NCI-H2196 (cell line): ENCODE results near the gene PAQR9.

Experiments used
- DNase-seq: peaks from one replicate; lab custom pipeline; 2025; ENCODE audit not compliant: unreplicated experiment; lab: John Stamatoyannopoulos, UW

PAQR9 gene

GRCh38 chr3:142982038-142982773, 18.7 kb upstream of the PAQR9 start:
- no peak for DNase-seq

GRCh38 chr3:142981108-142981507, 17.6 kb upstream of the PAQR9 start:
- DNase-seq: no peak

- no peak for DNase-seq
Observed at GRCh38 chr3:142977399-142977728, 13.9 kb upstream of the PAQR9 start.

GRCh38 chr3:142976621-142977398, 13.3 kb upstream of the PAQR9 start:
- peak; percentile 90 for DNase-seq

GRCh38 chr3:142975316-142975995, 12.0 kb upstream of the PAQR9 start:
- DNase-seq: no peak

- DNase-seq: no peak
Observed at GRCh38 chr3:142973217-142974009, 9.9 kb upstream of the PAQR9 start.

- DNase-seq: no peak
Observed at GRCh38 chr3:142972092-142972753, 8.7 kb upstream of the PAQR9 start.

GRCh38 chr3:142971431-142971830, 8.0 kb upstream of the PAQR9 start:
- no peak for DNase-seq

- DNase-seq: no peak
Observed at GRCh38 chr3:142968319-142969025, 5.0 kb upstream of the PAQR9 start.

GRCh38 chr3:142966808-142967207, 3.3 kb upstream of the PAQR9 start:
- DNase-seq: no peak

GRCh38 chr3:142965581-142965980, 2.1 kb upstream of the PAQR9 start:
- no peak for DNase-seq

GRCh38 chr3:142963234-142963515, 299 bp downstream of the PAQR9 start:
- DNase-seq: no peak

- DNase-seq: no peak
Observed at GRCh38 chr3:142962520-142963233, 797 bp downstream of the PAQR9 start.

- DNase-seq: no peak
Observed at GRCh38 chr3:142962175-142962519, 1.3 kb downstream of the PAQR9 start.

GRCh38 chr3:142961539-142961938, 1.9 kb downstream of the PAQR9 start:
- DNase-seq: no peak

- DNase-seq: peak; percentile 42
Observed at GRCh38 chr3:142960322-142960850, 3.1 kb downstream of the PAQR9 start.

- DNase-seq: no peak
Observed at GRCh38 chr3:142958707-142959106, 4.8 kb downstream of the PAQR9 start.

- no peak for DNase-seq
Observed at GRCh38 chr3:142953443-142953842, 10.0 kb downstream of the PAQR9 start.
